K562 (cell line): ENCODE results near the gene MBP. TPM values are rescaled to one million over a fixed set of nuclear protein-coding genes. Genes with fewer than 3 reads are reported as not detected.

Experiments
- ATAC-seq: fragments of 200-7000 bp; cut with Tn5 transposase; 3 replicates; pipeline ENCODE4 v1.9.1; 2020; ENCODE audit warnings: moderate library complexity
- BruUV-seq: library from RNA; stranded (reverse); fragments of 400-500 nt; replicated peaks from 2 replicates; lab custom pipeline; 2021; lab: Mats Ljungman, UMichigan
- CTCF ChIA-PET: fragments of 300-600 bp; formaldehyde crosslinking; extraction: SDS; loops from one replicate; lab custom pipeline; 2021; ENCODE audit warnings: low intra/inter-chr PET ratio; lab: Yijun Ruan, JAX
- POLR2A ChIA-PET: fragments of 300-600, 350-650 bp; sonication (Branson Sonifier 250); formaldehyde crosslinking; extraction: SDS; loops from one replicate; lab custom pipeline; 2021; ENCODE audit warnings: antibody characterized with exemption, inconsistent platforms; lab: Yijun Ruan, JAX
- DNase-seq, 4 experiments: peaks; one replicate each; pipeline versions ENCODE4 v3.0.0 to v3.0.0-alpha.2; 2011 to 2018; ENCODE audit warnings: low spot score in 3 of 4, mixed read lengths in 3 of 4; ENCODE audit errors: extremely low read depth in 1 of 4
- FAIRE-seq: peaks from 2 replicates; lab custom pipeline; 2011; peaks lifted over from hg19 to GRCh38; lab: Jason Lieb, UNC
- H2AFZ ChIP-seq: 2 replicates; pipeline ENCODE4 v1.6.0; 2011; ENCODE audit warnings: low read depth, low read length, control low read depth, inconsistent platforms
- H3K27ac ChIP-seq: fragments of 200-600 bp; 3 replicates; pipeline ENCODE4 v1.8.0; 2011; ENCODE audit warnings: low read depth, mild to moderate bottlenecking, control low read depth, inconsistent platforms, low read length, moderate library complexity, mixed read lengths; ENCODE audit errors: extremely low read depth
- H3K27me3 ChIP-seq, 2 experiments: fragments of 300-600 bp in 1 of 2; 2 replicates in 1 of 2; 3 replicates in 1 of 2; pipeline versions ENCODE4 v1.6.0 to v1.8.0; 2011; ENCODE audit warnings: inconsistent platforms in 2 of 2, low read length in 2 of 2, mild to moderate bottlenecking in 1 of 2, mixed read lengths in 1 of 2, moderate library complexity in 1 of 2; ENCODE audit not compliant: control insufficient read depth in 2 of 2, insufficient read depth in 2 of 2
- H3K36me3 ChIP-seq: fragments of 300-600 bp; 3 replicates; pipeline ENCODE4 v1.8.0; 2011; ENCODE audit warnings: mild to moderate bottlenecking, low read length, inconsistent platforms; ENCODE audit not compliant: control insufficient read depth, insufficient read depth
- H3K4me1 ChIP-seq, 2 experiments: fragments of 200-600 bp in 1 of 2; replicated peaks in 1 of 2; 2 replicates in 1 of 2; 3 replicates in 1 of 2; pipeline versions ENCODE4 v1.5.1 to v1.8.0; 2011; ENCODE audit warnings: inconsistent platforms in 2 of 2, low read length in 2 of 2, mild to moderate bottlenecking in 1 of 2, mixed read lengths in 1 of 2, moderate library complexity in 1 of 2; ENCODE audit not compliant: control insufficient read depth in 2 of 2, insufficient read depth in 2 of 2
- H3K4me2 ChIP-seq: 2 replicates; pipeline ENCODE4 v1.6.1; 2011; ENCODE audit warnings: low read length, control low read depth, inconsistent platforms, mixed read lengths; ENCODE audit not compliant: insufficient read depth
- H3K4me3 ChIP-seq: fragments of 200-600 bp; sonication (generic), shearing (Covaris generic); 2 replicates; pipeline ENCODE4 v1.5.1; 2016; ENCODE audit warnings: control low read depth, inconsistent platforms
- H3K79me2 ChIP-seq: fragments of 200-600 bp; 3 replicates; pipeline ENCODE4 v1.8.0; 2011; ENCODE audit warnings: low read length, inconsistent platforms; ENCODE audit not compliant: control insufficient read depth, insufficient read depth
- H3K9ac ChIP-seq, 2 experiments: 2 replicates each; pipeline versions ENCODE4 v1.6.0 to v1.6.1; 2011; ENCODE audit warnings: low read depth in 2 of 2, low read length in 2 of 2, control low read depth in 1 of 2, inconsistent platforms in 1 of 2, mild to moderate bottlenecking in 1 of 2, mixed read lengths in 1 of 2; ENCODE audit not compliant: insufficient read depth in 1 of 2
- H3K9me1 ChIP-seq: one replicate; pipeline ENCODE4 v1.6.0; 2011; ENCODE audit warnings: inconsistent platforms, mild to moderate bottlenecking, low read length, moderate library complexity; ENCODE audit not compliant: control insufficient read depth, insufficient read depth
- H3K9me3 ChIP-seq: replicated peaks from 2 replicates; pipeline ENCODE4 v1.5.1; 2011; ENCODE audit warnings: low read depth, low read length, inconsistent platforms; ENCODE audit not compliant: control insufficient read depth, insufficient read depth
- H4K20me1 ChIP-seq: replicated peaks from 2 replicates; pipeline ENCODE4 v1.6.1; 2011; ENCODE audit warnings: low read length, inconsistent platforms, mixed read lengths; ENCODE audit not compliant: control insufficient read depth, insufficient read depth
- EP300 ChIP-seq: IDR thresholded peaks from 2 replicates; pipeline ENCODE4 v1.6.1; 2012; ENCODE audit warnings: low read length, improper control_type of control experiment
- HDAC8 ChIP-seq: fragments of 450-650 bp; IDR thresholded peaks from 2 replicates; pipeline ENCODE4 v1.6.1; 2016; ENCODE audit warnings: mild to moderate bottlenecking, missing genetic modification characterization, moderate library complexity, missing compliant biosample characterization
- HEY1 ChIP-seq: fragments of 250-450 bp; sonication (Bioruptor Pico); IDR thresholded peaks from 2 replicates; pipeline ENCODE4 v1.5.0; 2020; ENCODE audit warnings: mild to moderate bottlenecking, moderate library complexity, borderline replicate concordance
- MAZ ChIP-seq, 2 experiments: fragments of 450-650 bp in 1 of 2; sonication (generic) in 1 of 2; formaldehyde crosslinking; IDR thresholded peaks in 1 of 2; conservative IDR thresholded peaks in 1 of 2; 2 replicates each; pipeline versions ENCODE4 v1.4.0 to v1.5.0; 2020; ENCODE audit warnings: mild to moderate bottlenecking in 1 of 2, missing genetic modification reagents in 1 of 2
- SMARCE1 ChIP-seq: fragments of 450-650 bp; IDR thresholded peaks from 2 replicates; pipeline ENCODE4 v1.7.1; 2016; ENCODE audit warnings: mild to moderate bottlenecking
- SREBF2 ChIP-seq: sonication (generic); formaldehyde crosslinking; IDR thresholded peaks from 2 replicates; pipeline ENCODE4 v1.4.0; 2020; ENCODE audit warnings: mild to moderate bottlenecking, missing genetic modification reagents
- TCF3 ChIP-seq: sonication (generic); formaldehyde crosslinking; IDR thresholded peaks from 2 replicates; pipeline ENCODE4 v1.4.0; 2020; ENCODE audit warnings: mild to moderate bottlenecking, missing genetic modification reagents
- ZC3H11A ChIP-seq: IDR thresholded peaks from 2 replicates; pipeline ENCODE4 v1.6.1; 2012; ENCODE audit warnings: low read depth, low read length, improper control_type of control experiment
- ZNF224 ChIP-seq: sonication (generic); formaldehyde crosslinking; IDR thresholded peaks from 2 replicates; pipeline ENCODE4 v1.8.0; 2022; ENCODE audit warnings: mild to moderate bottlenecking, missing genetic modification reagents
- ZNF511 ChIP-seq: sonication (generic); formaldehyde crosslinking; IDR thresholded peaks from 2 replicates; pipeline ENCODE4 v1.8.0; 2022; ENCODE audit warnings: mild to moderate bottlenecking, missing genetic modification reagents
- ZNF695 ChIP-seq: fragments of 450-650 bp; formaldehyde crosslinking; IDR thresholded peaks from 2 replicates; pipeline ENCODE4 v1.4.0; 2020; ENCODE audit warnings: mild to moderate bottlenecking, moderate library complexity
- ZSCAN32 ChIP-seq: fragments of 450-650 bp; formaldehyde crosslinking; IDR thresholded peaks from 2 replicates; pipeline ENCODE4 v1.4.0; 2020; ENCODE audit warnings: mild to moderate bottlenecking, moderate library complexity
- WGBS: fragments of 100-300 bp; shearing (Covaris generic); methylation state at CpG from one replicate; pipeline ENCODE4 v1.1.6; 2016; ENCODE audit warnings: low coverage, mixed read lengths; ENCODE audit not compliant: insufficient coverage; ENCODE audit errors: missing lambda C conversion rate; 5-methylcytosine and 5-hydroxymethylcytosine counted together
- in situ Hi-C: fragments of 300-500 bp; cut with MboI; formaldehyde crosslinking; loops from 4 replicates; pipeline ENCODE4 v1.15.0; 2018; ENCODE audit warnings: inconsistent platforms, mixed read lengths
- intact Hi-C: fragments of 100-400 bp; cut with micrococcal nuclease; formaldehyde crosslinking; loops from 2 replicates; pipeline ENCODE4 v1.14.2; 2022
- polyA plus RNA-seq, 8 experiments: library from polyadenylated mRNA; depleted of rRNA in 4 of 8; stranded (reverse) in 5 of 8; unstranded in 3 of 8; fragments of >200 nt; fragmentation: Nextera tagmentation in 2 of 8; fragmentation: Illumina TruSeq in 1 of 8; extraction: Ambion mirVana in 2 of 8; extraction: Trizol in 1 of 8; gene quantifications; 2 replicates each; pipeline versions ENCODE4 v1.2.1 to v1.2.3, GENCODE V29; 2011 to 2014; ENCODE audit warnings: inconsistent platforms in 1 of 8, missing spikeins in 1 of 8
- total RNA-seq, 7 experiments: library from RNA; depleted of rRNA in 6 of 7; stranded (reverse); fragments of >200 nt in 6 of 7; fragmentation: Illumina TruSeq in 2 of 7; extraction: Trizol in 2 of 7; gene quantifications; 2 replicates each; pipeline versions ENCODE4 v1.2.1 to v1.2.3, GENCODE V29; 2011 to 2021; ENCODE audit warnings: low replicate concordance in 1 of 7
- TF ChIP-seq, protein P1 (sequence below): fragments of 250-450 bp; sonication (Bioruptor Pico); IDR thresholded peaks from 2 replicates; pipeline ENCODE4 v1.8.0; 2021; ENCODE audit warnings: borderline replicate concordance, mild to moderate bottlenecking, moderate library complexity; ENCODE audit not compliant: poor library complexity, severe bottlenecking

MBP gene
- total and polyA plus RNA-seq, 9 of the 15 experiments (the other 6 are each of a cell fraction or from before 2014, with no cell fraction given), result 0.09 TPM; not detected in 8

- POLR2A ChIA-PET, result no interaction called here
- Histone ChIP-seq H3K9ac (no peak overlapping the region), H3K9me1 (no peaks in the 10 kb centered on the region), H3K27me3 (peaks cover 9 to 32% of the 10 kb centered on the region in 2 experiments; a peak in 3 of 5 replicates), H2AFZ (no peak overlapping the region), H3K4me1 (no peaks in the 10 kb centered on the region), H3K27ac (no peak overlapping the region), H4K20me1 (no peaks in the 10 kb centered on the region), H3K4me3 (no peak overlapping the region), H3K36me3 (no peaks in the 10 kb centered on the region), H3K79me2 (no peaks in the 10 kb centered on the region), H3K4me2 (no peak overlapping the region), H3K9me3 (no peaks in the 10 kb centered on the region)
- intact Hi-C loops, result no loop called here
- 2% methylated on average over 5 of the region's 5 CpGs for WGBS
- no TSS peak for BruUV-seq
- DNase-seq (no peak), ATAC-seq (no peak), FAIRE-seq (no peak)
- TF ChIP-seq EP300, result no peak
- TF ChIP-seq SREBF2 (CRISPR knock-in tag), result no peak
- no peak for TF ChIP-seq ZNF224
- no peak for TF ChIP-seq SMARCE1
- CTCF ChIA-PET, result no interaction called here
- in situ Hi-C loops, result no loop called here
Observed at GRCh38 chr18:77161961-77162360, 29.4 kb upstream of the MBP start.

GRCh38 chr18:77161383-77161782 lies 28.8 kb upstream of the MBP start:
- Histone ChIP-seq H3K9me3 (no peaks in the 10 kb centered on the region), H2AFZ (no peak overlapping the region), H4K20me1 (no peaks in the 10 kb centered on the region), H3K9me1 (no peaks in the 10 kb centered on the region), H3K79me2 (no peaks in the 10 kb centered on the region), H3K27me3 (peaks cover 9 to 32% of the 10 kb centered on the region in 2 experiments; a peak in 3 of 5 replicates), H3K4me3 (no peak overlapping the region), H3K4me2 (no peak overlapping the region), H3K36me3 (no peaks in the 10 kb centered on the region), H3K4me1 (no peaks in the 10 kb centered on the region), H3K27ac (no peak overlapping the region), H3K9ac (no peak overlapping the region)
- 0% methylated on average over 7 of the region's 7 CpGs for WGBS
- CTCF ChIA-PET, result no interaction called here
- POLR2A ChIA-PET, result no interaction called here
- intact Hi-C loops, result no loop called here
- no TSS peak for BruUV-seq
- ATAC-seq (no peak), FAIRE-seq (no peak), DNase-seq (no peak)
- in situ Hi-C loops, result no loop called here
- TF ChIP-seq HEY1 (CRISPR knock-in tag) (no peak), ZSCAN32 (no peak), TCF3 (no peak), ZC3H11A (no peak), SREBF2 (CRISPR knock-in tag) (no peak), HDAC8 (tag) (no peak), ZNF695 (no peak), MAZ (CRISPR knock-in tag; conservative IDR thresholded peaks at IDR 0.05 in 1 of 2, IDR thresholded peaks at IDR 0.05 in 1 of 2) (no peak), ZNF511 (CRISPR knock-in tag) (no peak)
- TF ChIP-seq, protein P1, sequence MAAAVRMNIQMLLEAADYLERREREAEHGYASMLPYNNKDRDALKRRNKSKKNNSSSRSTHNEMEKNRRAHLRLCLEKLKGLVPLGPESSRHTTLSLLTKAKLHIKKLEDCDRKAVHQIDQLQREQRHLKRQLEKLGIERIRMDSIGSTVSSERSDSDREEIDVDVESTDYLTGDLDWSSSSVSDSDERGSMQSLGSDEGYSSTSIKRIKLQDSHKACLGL (CRISPR knock-in tag), result no peak
